ENCODE data around the gene CRADD.
"Not testable (repeated sequence)": the region's sequence is repeated elsewhere in the genome, so short reads cannot be mapped to it uniquely, and the experiment has no call there.

Gene CRADD

DNA sequence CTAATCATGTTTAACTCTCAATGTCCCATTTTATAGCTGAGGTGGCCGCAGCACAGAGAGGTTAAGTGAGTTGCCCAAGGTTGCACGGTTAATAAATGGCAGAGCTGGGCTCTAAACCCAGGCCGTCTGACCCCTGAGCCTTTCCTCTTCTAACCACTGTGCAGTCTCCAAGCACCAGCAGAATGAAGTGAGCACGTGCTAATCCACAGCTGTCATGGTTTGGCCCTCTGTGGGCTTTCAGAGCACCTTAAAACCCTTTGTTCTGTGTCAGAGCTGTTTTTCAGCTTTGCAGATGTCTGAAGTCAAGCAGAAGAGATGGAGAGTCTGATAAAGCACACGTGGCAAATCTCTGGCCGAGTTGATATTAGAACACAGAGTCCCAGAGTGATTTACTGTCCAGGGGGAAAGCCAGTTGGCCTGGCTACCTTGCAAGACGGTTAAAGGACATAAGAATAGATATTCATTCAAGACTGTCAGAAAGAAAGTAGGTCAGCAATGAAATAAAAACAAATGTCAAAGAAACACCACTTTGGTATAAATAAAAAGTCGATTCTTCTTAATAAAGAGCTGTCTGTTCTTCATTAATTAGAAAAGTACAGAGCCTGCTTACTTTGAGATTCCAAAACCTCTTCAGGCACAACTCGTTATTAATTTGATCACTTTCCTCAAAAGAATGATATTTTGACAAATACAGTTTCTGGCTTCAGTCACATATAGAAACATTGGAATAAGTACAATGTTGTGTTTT, 107.3 kb downstream of the CRADD start:
- DNase-seq (ENCODE audit: low read depth), result peak; percentile 79

DNA sequence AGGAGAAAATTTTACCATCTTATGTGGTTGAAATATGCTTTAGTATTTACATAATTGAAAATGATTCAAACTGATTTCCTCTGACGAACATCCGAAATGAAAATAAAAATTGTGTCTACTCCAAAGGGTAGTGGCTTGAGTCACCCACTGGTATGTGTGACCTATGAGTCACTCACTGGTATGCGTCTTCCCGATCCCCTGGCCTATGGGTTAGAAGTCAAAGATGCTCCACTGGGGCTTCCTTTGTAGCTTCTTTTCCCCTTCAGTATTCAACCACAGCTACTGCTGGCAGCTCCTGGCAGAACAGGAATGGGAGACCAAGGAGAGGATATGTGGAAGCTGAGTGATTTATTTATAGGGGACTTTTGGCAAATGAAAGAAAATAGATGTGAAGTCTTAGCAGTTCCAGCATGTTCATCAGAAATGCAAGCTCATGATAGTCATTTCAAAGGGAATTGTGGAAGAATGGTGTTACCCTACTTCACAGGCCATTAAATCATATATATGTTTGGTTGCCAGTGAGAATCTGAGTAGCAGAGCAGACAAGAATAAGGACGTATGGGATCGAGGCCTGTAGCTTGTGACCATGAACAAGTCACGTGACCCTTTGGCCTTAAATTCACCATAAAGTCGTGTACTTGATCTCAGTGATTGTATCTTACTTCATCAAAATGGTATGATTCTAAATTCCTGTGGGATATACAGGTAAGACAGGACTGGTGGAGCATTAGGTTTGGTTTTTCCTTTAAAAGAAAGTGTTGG, 108.3 kb downstream of the CRADD start:
- DNase-seq (ENCODE audit: low read depth), result peak; percentile 99

DNA sequence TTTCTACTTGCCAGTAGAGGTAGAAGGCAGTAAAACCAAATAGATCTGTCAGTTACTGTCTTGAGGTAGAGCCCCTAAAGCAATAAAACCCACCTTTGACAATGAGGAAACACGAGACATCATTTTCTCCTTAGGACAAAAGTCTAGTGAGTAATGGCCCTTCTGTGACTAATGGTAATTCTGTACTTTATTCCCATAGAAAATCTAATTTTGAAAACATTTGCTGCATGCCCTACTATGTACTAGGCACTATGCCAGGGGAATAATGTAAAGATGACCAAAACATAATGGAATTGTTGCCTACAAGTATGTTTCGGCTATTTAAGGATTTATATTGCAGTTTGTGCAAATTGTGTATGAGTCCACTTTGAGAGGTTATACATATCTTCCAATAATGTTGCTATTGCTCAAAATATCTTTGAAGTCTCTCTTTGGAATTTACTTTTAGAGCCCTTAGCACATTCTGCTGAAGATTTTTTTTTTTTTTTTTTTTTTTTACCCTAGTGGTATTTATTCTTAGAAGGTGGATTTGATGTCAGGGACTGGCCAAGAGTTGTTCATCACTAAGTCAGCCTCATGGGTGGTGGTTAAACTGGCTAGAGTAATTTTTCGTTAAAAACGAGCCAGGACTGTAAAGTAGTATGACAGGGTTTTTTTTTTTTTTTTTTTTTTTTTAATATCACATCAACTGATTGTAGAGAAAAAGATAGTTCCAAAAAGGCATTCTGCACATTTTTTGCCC, 109.7 kb downstream of the CRADD start:
- DNase-seq (ENCODE audit: low read depth), result peak; percentile 73

DNA sequence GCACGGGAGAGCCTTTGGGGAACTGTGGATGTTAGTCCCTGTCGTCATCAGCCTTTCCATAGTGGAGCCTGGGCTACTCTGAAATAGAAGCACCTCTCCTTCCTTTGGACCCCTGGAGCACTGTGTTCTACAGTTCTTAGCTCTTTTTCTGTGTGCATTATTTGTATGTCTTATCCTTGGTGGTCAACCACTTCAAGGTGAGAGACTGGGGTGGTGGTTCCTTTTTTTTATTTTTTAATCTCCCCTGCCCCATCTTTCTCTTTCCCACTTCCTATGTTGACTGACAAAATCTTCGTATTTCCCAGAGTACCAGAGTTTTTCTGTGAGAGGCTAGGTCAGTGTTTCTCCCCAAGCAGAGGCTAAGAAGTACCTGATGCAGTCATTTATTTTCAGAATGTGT, 111.7 kb downstream of the CRADD start:
- no peak for DNase-seq (ENCODE audit: low read depth)

DNA sequence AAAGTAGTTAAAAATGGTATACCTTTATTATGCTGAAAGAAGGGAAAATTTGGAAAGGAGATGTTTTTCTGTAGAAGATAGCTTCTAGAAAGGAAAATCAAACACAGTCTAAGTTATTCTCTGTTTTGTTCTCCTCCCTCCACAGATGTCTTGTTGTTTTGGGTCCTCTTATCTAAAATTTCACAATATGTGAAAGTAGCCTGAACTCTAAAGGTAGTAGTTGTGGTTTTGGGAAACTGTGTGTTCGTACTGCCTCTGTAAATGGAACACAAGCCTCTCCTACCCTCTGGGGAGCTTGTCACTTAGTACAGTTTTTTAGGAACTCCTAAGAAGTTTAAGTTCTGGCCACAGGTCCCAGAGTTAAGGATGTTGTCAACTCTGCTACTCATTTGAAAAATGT, 112.6 kb downstream of the CRADD start:
- DNase-seq (ENCODE audit: low read depth), result no peak

DNA sequence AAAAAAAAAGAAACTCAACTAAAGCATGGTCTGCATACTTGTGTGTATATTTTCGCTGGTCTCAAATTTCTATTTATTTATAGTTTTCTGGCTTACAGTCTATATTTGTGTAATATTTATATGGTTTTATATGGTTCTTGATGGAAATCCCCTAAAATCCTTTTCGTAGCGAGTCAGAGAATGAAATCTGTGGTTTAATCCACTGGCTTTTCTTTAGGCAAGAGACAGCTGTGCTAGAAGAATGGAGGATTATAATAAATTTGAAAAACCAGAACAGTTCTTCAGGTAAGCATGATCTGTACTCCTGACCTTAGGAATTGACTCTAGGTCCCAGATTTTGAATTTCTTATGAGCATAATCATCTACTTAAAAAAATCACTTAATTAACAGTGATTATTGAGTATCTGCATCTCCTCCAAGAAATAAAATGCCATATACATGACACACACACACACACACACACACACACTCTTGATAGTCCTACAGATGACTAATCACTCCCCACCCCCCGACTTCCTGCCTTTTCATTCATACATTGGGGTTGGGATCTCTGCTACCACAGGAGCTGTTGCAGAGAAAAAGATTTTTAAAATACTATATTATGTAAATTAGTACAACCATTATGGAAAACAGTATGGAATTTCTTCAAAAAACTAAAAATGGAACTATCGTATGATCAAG, 113.4 kb downstream of the CRADD start:
- DNase-seq (ENCODE audit: low read depth), result peak; percentile 91

DNA sequence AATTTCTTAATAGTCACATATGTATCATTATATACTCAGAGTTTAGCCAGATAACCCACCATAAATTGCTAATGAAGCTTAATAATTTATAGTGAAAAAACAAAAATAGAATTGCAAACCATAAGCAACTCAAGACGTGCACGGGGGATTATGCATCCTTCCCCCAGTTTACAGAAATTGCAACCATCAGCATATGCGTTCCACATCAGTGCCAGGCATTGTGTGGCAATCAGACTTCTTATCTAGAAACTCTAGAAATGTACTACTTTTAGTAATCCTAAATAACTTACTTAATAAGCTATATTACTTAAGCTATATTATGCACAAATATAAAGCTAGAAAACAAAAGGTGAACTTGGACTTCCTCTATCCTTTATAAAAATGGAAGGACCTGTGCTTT, 115.8 kb downstream of the CRADD start:
- no peak for DNase-seq (ENCODE audit: low read depth)

DNA sequence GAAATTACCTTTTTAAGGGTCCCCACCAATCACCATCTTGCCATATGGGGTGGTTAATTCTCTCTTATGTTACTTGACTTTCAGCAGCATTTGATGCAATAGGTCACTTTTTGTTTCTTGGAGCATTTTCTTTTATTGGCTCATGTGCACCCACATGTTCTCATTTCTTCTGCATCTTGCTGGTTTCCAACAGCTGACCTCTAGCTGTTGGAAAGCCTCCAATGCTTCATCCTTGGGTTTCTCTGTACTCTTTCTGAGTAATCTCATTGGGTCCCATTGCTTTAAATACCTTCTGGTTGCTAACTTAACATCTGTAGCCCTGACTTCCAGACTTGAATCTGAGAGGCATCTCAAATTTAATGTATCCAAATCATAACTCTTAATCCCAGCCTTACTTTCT, 116.8 kb downstream of the CRADD start:
- peak; percentile 78 for DNase-seq (ENCODE audit: low read depth)

DNA sequence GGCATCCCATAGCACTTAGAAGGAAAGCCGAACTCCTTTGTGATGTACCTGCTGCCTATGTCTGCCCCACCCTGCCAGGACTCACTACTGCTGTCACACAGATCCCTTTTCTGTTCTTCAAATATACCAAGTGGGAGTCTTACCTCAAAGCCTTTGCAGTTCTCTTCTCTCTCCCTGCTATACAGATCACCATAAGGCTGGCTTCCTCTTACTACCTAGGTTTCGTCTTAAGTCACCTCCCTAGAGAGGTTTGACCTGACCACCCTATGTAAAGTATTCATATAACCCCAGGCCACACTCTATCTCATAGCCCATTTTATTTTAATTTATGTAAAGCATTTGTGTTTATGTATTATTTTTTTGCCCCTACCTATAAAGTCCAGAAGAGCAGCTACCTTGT, 117.6 kb downstream of the CRADD start:
- DNase-seq (ENCODE audit: low read depth), result no peak

DNA sequence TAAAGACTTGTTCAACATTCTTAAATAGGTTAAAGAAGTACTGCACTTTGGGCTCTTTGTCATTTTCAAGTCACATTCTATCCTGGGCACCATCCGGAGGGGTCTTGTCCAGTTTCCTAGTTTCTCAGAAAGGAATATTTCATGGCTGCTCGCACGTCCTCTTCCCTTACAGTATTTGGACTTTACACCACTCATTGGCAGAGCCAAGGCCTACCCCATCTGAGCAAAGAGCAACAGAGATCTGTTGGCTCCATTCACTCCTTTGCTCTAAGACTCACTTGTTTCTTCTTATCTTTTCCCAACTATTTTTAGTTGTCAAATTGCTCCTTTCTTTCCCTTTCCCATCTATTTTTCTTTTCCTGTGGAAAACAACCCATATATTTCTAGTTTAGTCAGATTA, 118.2 kb downstream of the CRADD start:
- no peak for DNase-seq (ENCODE audit: low read depth)

DNA sequence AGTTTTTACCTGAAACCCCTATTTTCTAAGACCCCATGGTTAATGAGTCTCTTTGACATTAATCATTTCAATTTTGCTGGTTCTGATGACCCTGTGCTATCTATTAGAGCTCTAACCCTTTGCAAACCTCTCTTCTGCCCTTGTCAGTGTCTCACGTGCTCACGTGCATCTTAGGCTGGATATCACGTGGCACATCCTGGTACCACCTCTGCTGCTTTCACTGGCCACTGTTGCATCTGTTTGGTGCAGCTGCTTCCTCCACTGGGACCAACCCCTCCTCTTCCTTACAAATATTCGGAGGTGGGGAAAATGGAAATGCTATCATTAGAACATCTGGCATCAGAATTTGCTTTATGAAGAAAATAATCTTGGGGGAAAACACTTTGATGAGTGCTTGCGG, 119.6 kb downstream of the CRADD start:
- DNase-seq (ENCODE audit: low read depth), result no peak

DNA sequence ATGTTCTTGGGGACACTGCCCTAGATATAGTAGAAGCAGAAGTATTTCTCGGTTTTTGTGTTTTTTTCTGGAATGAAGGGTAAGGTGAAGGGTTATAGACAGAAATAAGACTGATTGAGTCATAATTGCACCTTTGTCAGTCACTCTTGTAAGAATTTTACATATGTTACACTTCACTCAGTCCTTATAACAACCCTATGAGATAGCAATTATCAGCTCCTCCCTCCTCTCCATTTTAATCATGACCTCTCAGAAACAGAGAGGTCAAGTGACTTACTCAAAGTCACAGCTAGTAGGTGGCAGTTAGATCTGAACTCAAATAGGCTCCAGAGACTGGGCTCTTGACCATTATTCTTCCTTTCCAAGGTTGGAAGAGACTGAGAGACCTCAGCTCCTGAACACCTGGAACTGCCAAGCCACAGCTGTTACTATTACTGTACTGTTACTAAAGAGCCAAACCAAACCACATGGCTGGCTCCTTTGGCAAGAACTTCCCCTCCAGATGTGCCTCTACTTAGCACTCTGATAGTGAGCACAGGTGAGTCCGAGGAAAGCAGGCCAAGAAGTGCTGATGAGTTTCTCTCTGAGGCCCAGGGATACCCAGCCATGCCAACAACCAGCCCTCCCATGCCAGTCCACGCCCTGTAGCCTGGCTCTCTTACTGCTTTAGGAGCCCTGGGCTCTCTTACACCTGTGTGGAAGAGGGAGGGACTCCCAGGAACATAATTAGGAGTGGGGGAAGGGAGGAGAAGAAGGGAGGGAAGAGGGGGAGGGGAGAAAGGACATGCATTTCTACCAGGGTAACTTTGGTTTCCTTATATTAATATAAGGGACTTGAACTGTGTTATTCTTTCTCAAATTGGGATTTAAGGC, 121.3 kb downstream of the CRADD start:
- DNase-seq (ENCODE audit: low read depth), result no peak

DNA sequence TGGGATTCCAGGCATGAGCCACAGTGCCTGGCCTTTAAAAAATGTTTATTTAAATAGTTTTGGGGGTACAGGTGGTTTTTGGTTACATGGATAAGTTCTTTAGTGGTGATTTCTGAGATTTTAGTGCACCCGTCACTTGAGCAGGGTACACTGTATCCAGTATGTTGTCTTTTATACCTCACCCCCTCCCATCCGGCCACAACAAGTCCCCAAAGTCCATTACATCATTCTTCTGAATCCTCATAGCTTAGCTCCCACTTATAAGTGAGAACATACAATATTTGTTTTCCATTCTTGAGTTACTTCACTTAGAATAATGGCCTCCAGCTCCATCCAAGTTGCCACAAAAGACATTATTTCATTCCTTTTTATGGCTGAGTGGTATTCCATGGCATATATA, 124.5 kb downstream of the CRADD start:
- DNase-seq (ENCODE audit: low read depth), result not testable (repeated sequence)

DNA sequence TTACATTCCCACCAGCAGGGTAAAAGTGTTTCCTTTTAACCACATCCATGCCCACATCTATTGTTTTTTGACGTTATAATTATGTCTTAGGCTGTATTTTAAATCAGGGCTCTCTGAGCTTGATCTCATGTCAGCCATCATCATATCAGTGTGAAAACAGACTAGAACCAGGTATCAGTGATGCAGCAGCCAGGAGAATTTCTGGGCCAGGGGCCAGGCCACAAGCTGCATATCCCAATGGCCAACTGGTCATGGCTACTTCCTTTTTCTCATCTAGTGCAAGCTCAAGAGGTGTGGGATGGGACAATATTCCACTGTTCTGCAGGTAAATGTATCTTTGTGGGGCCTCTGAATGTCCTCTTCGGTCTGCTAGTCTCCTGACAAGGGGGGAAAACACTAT, 125.1 kb downstream of the CRADD start:
- DNase-seq (ENCODE audit: low read depth), result peak; percentile 48

DNA sequence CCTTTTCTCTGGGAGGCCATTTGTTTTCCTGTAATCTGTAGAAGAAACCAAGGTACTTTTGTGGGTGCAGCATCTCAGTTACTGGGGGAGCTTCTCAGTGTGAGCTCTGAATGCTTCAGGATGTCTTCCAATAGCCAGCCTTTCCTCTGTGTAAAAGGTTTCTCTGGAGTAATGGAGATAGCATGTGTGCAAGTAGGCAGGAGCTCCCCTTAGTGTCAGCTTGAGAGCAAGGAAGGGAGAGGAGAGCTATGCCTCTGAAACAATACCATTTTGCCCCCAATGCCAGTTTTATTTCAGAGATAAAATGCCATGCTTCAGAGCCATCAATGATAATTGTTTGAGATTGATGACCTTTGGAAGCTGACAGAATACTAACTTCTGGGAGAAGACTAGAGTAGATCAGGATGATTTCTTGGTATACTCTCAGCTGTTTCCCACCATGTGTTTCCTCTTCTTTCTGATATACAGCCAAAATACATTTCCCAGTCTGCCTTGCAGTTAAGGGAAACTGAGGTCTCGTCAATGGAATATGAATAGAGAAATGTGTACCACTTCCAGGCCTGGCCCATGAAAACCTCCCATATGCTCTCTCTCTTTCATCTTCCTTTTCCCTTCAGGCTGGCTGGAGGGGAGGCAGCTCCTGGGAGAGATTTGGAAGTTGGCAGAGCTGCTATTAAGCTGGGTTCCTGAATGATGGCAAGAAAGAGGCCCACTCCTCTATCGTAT, 125.7 kb downstream of the CRADD start:
- DNase-seq (ENCODE audit: low read depth), result peak; percentile 71

DNA sequence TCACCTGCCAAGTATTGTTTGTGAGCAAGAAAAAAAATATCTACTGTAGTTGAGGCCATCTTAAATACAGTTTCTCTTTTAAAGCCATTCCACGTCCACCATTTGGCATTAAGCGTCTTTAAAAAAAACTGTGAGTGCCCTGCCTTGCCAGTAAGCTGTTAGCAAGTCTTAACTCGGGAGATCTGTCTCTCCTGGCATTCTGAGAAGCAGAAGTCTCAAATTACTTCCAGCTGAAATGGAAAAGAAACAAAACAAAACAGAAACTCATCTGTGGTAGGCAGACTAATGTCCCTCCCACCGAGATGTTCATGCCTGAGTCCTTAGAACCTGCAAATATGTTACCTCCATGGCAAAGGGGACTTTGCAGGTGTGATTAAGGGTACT, 126.2 kb downstream of the CRADD start:
- DNase-seq (ENCODE audit: low read depth), result peak; percentile 90

DNA sequence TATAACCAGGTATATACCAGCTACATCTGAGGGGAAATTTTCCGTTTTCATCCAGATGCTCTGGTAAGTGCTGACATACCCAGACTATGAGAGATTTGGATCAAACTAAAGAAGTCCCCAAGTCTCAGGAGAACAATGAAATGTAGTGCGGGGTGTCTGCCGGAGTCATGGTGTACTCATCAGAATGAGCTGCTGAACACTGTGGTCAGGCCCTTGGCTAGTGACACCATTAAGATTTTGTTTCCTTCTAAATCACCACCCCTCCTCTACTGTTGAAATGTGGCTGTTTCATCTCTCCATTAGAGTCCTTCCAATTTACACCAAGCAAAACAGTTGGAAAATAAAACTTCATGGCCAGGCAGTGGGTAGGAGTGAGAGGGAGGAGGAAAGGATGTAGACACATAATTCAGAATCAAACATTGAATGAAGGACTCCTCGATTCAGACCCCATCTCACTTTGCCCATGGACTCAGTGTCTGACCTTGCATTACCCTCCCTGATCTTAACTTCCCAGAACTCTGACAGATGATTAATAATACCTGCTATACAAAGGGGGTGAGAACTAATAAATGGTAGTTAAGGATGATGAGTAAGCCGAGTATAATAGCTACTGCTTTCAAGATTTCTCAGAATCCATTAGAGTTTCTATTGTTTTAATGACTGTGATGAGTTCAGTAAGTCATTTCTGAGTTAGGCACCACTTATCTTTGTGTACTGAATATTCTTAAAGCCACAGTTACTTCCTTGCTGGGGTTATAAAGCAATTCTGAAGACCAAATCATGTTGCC, 127.4 kb downstream of the CRADD start:
- peak; percentile 77 for DNase-seq (ENCODE audit: low read depth)

DNA sequence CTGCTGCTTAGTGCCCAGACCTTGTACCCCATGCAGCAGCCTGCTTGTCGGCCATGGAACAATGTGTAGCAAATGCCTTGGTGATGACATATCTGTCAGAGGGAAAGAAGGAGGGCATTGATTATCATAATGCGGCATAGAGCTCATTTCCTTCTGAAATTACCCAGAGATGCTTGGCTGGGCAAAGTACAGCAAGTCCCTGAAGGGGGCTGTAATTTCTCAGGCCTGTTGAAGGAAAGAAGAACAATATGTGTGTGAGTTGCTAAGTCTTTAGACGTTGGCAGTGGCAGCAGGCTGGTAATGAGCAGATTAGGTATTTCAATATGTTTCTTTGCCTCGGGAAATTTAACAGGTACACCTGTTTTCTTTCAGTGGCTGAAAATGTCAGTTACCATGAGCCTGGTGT, 128.6 kb downstream of the CRADD start:
- peak; percentile 41 for DNase-seq (ENCODE audit: low read depth)

DNA sequence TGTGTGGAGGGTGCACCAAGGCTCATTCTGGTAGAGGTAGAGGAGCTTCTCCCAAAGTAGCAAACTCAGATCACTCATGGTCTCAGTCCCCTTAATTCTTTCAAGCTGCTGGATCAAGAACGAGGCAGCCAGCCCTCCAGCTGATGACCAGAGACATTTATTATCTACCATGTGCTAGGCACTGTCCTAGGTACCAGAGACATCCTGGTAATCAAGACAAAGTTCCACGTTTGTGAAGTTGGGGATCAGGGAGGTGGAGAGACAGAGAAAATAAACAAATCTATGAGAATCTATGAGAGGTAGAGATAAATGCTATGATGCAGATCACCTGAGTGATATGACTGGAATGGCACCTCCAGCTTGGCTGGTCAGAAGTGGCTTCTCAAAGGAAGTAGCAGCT, 130.2 kb downstream of the CRADD start:
- no peak for DNase-seq (ENCODE audit: low read depth)
